ENCODE measurements around the gene RPS6KA1.

- no peak for TF ChIP-seq ZNF274 (IDR thresholded peaks at IDR 0.05; ENCODE audit: low read depth, low read length)
- no peak for TF ChIP-seq YY1 (IDR thresholded peaks at IDR 0.05; ENCODE audit: insufficient read depth, insufficient read length)
Observed at GRCh38 chr1:26602378-26602959, 72.9 kb downstream of the RPS6KA1 start.
